ENCODE data around the gene HLA-DQB2. TPM values are rescaled to one million over a fixed set of nuclear protein-coding genes. Genes with fewer than 3 reads are reported as not detected.
"Not testable (repeated sequence)": the region's sequence is repeated elsewhere in the genome, so short reads cannot be mapped to it uniquely, and the experiment has no call there.

The HLA-DQB2 gene
- not detected in 2 replicates for total RNA-seq (2014; rRNA removed; shearing (Covaris generic))

- H3K27me3 ChIP-seq (replicated peaks): peaks cover 36% of the 10 kb centered on the region
Measured at GRCh38 chr6:32763421-32763820, at the start of gene HLA-DQB2. Gene HLA-DQB2, minus strand, starts transcription at chr6:32763532. Its CDS starts 62 bp downstream, at chr6:32763470.

DNA sequence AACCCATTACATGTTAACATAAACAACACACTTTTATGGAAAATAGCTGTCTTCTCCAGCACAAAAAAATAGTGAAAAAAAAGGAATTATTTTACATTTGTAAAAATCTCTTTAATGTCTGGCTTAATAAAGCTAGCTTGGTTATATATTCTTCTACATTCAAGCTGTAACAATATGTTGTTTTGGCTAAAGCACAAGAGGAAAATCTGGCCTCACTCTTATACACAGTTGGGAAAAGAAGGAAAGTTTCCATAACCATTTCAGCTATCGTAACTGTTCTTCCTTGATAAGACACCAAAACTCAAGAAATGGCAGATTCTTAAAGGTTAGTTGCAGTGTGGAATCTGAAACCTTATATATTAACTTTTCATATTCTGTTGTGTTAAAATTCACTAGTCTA, 45.8 kb upstream of the HLA-DQB2 start:
- Histone ChIP-seq H3K4me3 (no peak overlapping the region), H3K4me1 (replicated peaks) (no peaks in the 10 kb centered on the region)

More at GRCh38 chr6:32763421-32763820, at the start of gene HLA-DQB2:
- no peaks in the 10 kb centered on the region for H3K36me3 ChIP-seq
- no peaks in the 10 kb centered on the region for H3K4me1 ChIP-seq (replicated peaks)
- H3K9me3 ChIP-seq (replicated peaks): no peaks in the 10 kb centered on the region
- DNase-seq (ENCODE audit: low read depth in 1 of 2, low spot score in 2 of 2): no peak
- H3K27ac ChIP-seq: no peak within 1 kb of the TSS
- H3K4me3 ChIP-seq: no peak within 1 kb of the TSS

GRCh38 chr6:32807020-32807580, 43.8 kb upstream of the HLA-DQB2 start:
- Histone ChIP-seq H3K27ac (no peak overlapping the region), H3K9me3 (replicated peaks) (no peaks in the 10 kb centered on the region), H3K36me3 (no peaks in the 10 kb centered on the region), H3K4me3 (no peak overlapping the region), H3K4me1 (replicated peaks) (no peaks in the 10 kb centered on the region), H3K27me3 (replicated peaks) (peaks cover 33% of the 10 kb centered on the region)
- DNase-seq (ENCODE audit: low read depth in 1 of 2, low spot score in 2 of 2): no peak

More for the DNA sequence above, 45.8 kb upstream of the HLA-DQB2 start:
- Histone ChIP-seq H3K9me3 (replicated peaks) (no peaks in the 10 kb centered on the region), H3K27me3 (replicated peaks) (peaks cover 12% of the 10 kb centered on the region), H3K27ac (no peak overlapping the region), H3K36me3 (no peaks in the 10 kb centered on the region)
- DNase-seq (ENCODE audit: low read depth in 1 of 2, low spot score in 2 of 2): no peak

- not testable (repeated sequence) for H3K36me3 ChIP-seq; H3K4me3 ChIP-seq; H3K27ac ChIP-seq; H3K9me3 ChIP-seq (replicated peaks); H3K4me1 ChIP-seq (replicated peaks); DNase-seq (ENCODE audit: low read depth in 1 of 2, low spot score in 2 of 2)
- peaks cover 41% of the 10 kb centered on the region for H3K27me3 ChIP-seq (replicated peaks)
Measured at GRCh38 chr6:32805404-32805803, 42.1 kb upstream of the HLA-DQB2 start.

DNA sequence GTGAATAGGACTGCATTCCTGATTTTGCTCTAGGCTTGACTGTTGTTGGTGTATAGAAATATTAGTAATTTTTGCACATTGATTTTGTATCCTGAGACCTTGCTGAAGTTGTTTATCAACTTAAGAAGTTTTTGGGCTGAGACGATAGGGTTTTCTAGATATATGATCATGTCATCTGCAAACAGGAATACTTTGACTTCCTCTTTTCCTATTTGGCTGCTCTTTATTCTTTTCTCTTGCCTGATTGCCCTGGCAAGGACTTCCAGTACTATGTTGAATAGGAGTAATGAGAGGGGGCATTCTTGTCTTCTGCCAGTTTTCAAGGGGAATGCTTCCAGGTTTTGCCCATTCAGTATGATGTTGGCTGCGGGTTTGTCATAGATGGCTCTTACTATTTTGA, 40.1 kb upstream of the HLA-DQB2 start:
- no peaks in the 10 kb centered on the region for H3K4me1 ChIP-seq (replicated peaks)
- no peak overlapping the region for H3K4me3 ChIP-seq
- no peaks in the 10 kb centered on the region for H3K36me3 ChIP-seq
- DNase-seq (ENCODE audit: low read depth in 1 of 2, low spot score in 2 of 2): no peak
- H3K27ac ChIP-seq: no peak overlapping the region
- peaks cover 47% of the 10 kb centered on the region for H3K27me3 ChIP-seq (replicated peaks)
- no peaks in the 10 kb centered on the region for H3K9me3 ChIP-seq (replicated peaks)

GRCh38 chr6:32799740-32800139, 36.4 kb upstream of the HLA-DQB2 start:
- H3K27ac ChIP-seq: no peak overlapping the region
- no peaks in the 10 kb centered on the region for H3K4me1 ChIP-seq (replicated peaks)
- no peaks in the 10 kb centered on the region for H3K36me3 ChIP-seq
- peaks cover 56% of the 10 kb centered on the region for H3K27me3 ChIP-seq (replicated peaks)
- no peaks in the 10 kb centered on the region for H3K9me3 ChIP-seq (replicated peaks)
- DNase-seq (ENCODE audit: low read depth in 1 of 2, low spot score in 2 of 2): no peak
- no peak overlapping the region for H3K4me3 ChIP-seq

DNA sequence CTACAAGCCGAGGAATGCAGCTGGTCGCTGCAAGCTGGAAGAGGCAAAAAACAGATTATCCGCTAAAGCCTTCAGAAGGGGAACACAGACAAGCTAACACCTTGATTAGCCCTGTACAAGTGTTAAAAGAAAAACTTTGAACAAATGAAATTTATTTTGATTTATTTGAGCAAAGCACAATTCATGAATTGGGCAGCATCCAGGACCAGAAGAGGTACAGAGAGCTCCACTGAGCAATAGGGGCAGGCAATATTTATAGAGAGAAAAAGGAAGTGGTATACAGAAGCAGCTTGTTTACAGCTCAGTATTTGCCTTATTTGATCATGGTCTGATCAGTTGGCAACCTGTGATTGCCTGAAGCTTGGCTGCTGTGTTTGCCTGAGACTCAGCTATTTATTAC, 35.8 kb upstream of the HLA-DQB2 start:
- no peaks in the 10 kb centered on the region for H3K36me3 ChIP-seq
- no peak overlapping the region for H3K27ac ChIP-seq
- no peaks in the 10 kb centered on the region for H3K9me3 ChIP-seq (replicated peaks)
- no peak overlapping the region for H3K4me3 ChIP-seq
- no peaks in the 10 kb centered on the region for H3K4me1 ChIP-seq (replicated peaks)
- peaks cover 59% of the 10 kb centered on the region for H3K27me3 ChIP-seq (replicated peaks)
- no peak for DNase-seq (ENCODE audit: low read depth in 1 of 2, low spot score in 2 of 2)

DNA sequence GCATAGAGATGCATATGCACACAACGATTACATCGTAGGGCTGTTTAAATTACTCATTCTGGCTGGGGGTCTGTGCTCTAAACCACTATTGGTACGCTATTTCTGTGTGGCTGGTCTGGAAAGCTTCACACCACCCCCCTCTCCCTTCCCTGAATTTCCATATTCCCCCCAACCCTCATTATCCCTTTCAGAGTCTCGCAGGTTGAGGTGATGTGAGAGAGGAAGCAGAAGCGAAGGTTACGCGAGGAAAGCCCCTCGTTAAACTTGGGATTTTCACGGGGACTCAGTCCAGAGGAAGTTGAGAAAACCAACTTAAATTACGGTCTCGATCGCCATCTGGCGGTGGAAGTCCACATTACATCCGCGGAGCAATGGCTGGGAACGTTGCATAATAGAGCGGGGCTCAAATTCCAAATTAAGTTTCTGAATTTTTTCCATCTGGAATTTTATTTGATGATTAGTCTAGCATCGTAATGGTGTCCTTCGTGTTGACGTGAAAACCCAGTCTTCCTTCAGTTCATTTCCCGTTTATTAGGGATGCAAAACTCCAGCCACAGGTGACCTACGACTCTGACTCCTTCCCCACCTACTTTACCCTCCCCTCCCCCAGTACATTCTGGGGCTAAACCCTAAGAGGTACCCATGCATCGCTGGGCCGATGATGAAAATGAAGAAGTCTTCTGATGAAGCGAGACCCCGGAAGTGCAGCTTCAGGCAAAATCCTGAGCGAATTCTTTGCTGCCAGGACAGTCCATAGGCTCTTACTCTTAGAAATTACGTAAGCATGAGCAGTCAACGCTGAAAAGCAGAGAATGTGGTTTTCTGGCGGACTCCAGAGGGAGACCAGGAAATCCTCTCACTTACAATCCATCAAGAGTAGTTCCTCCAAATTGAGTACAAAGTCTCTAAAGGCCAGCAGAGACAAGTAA, 33.8 kb upstream of the HLA-DQB2 start:
- no peak overlapping the region for H3K4me3 ChIP-seq
- peak; percentile 51 to 68 for DNase-seq (ENCODE audit: low read depth in 1 of 2, low spot score in 2 of 2)

GRCh38 chr6:32794510-32794909, 31.2 kb upstream of the HLA-DQB2 start:
- Histone ChIP-seq H3K27me3 (replicated peaks) (peaks cover 57% of the 10 kb centered on the region), H3K36me3 (no peaks in the 10 kb centered on the region), H3K9me3 (replicated peaks) (no peaks in the 10 kb centered on the region), H3K27ac (no peak overlapping the region), H3K4me3 (no peak overlapping the region), H3K4me1 (replicated peaks) (no peaks in the 10 kb centered on the region)
- DNase-seq (ENCODE audit: low read depth in 1 of 2, low spot score in 2 of 2): no peak

More for the DNA sequence above, 33.8 kb upstream of the HLA-DQB2 start:
- Histone ChIP-seq H3K9me3 (replicated peaks) (no peaks in the 10 kb centered on the region), H3K27ac (no peak overlapping the region), H3K4me1 (replicated peaks) (no peaks in the 10 kb centered on the region), H3K27me3 (replicated peaks) (peaks cover 59% of the 10 kb centered on the region), H3K36me3 (no peaks in the 10 kb centered on the region)

- DNase-seq (ENCODE audit: low read depth in 1 of 2, low spot score in 2 of 2): no peak
- Histone ChIP-seq H3K4me3 (no peak overlapping the region), H3K36me3 (no peaks in the 10 kb centered on the region), H3K4me1 (replicated peaks) (no peaks in the 10 kb centered on the region), H3K27me3 (replicated peaks) (peaks cover 64% of the 10 kb centered on the region), H3K9me3 (replicated peaks) (no peaks in the 10 kb centered on the region; the same call in 1 of the 2 replicates), H3K27ac (no peak overlapping the region)
Measured at GRCh38 chr6:32792901-32793435, 29.6 kb upstream of the HLA-DQB2 start.

GRCh38 chr6:32790306-32790705, 27.0 kb upstream of the HLA-DQB2 start:
- H3K4me1 ChIP-seq (replicated peaks): no peaks in the 10 kb centered on the region
- no peak overlapping the region for H3K4me3 ChIP-seq
- DNase-seq (ENCODE audit: low read depth in 1 of 2, low spot score in 2 of 2): no peak
- no peaks in the 10 kb centered on the region; the same call in none of the 2 replicates for H3K9me3 ChIP-seq (replicated peaks)
- peaks cover 66% of the 10 kb centered on the region for H3K27me3 ChIP-seq (replicated peaks)
- no peak overlapping the region for H3K27ac ChIP-seq
- H3K36me3 ChIP-seq: no peaks in the 10 kb centered on the region

DNA sequence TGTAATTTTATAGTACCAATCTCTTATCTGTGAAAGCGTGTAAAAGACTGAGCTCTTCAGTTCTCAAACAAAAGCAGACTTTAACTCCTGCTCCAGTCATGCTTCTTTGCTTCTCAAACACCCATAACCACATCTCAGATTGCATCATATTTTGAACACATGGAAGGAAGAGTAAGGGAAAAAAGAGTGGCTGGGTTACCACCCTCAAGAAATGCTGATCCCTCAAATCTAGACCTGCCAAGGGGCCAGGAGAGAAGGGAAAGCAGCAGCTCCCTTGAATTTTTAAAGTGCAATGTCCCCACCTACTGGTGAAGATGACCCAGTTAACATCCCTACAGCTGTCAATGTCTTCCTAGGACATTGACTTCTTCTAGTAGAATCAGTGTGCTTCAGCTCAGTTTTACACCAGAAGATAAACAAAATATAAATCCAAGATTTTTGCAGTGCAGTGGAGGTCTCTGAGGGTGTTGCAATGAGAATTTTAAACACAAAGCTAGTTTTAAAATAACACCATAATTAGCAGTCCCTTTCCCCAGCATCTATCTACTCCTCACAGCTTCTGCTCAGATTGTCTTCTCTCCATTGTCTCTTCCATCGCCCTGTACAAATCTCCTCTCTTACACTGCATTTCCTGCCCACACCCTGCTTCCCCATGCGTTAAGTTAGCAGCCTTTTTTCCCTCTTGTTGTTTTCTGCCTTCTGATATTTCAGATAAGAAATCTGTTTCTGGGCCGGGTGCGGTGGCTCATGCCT, 22.6 kb upstream of the HLA-DQB2 start:
- no peaks in the 10 kb centered on the region for H3K4me1 ChIP-seq (replicated peaks)
- H3K27me3 ChIP-seq (replicated peaks): peaks cover 36% of the 10 kb centered on the region
- DNase-seq (ENCODE audit: low read depth in 1 of 2, low spot score in 2 of 2): peak in 1 of 2 experiments; percentile 33
- no peaks in the 10 kb centered on the region for H3K36me3 ChIP-seq
- H3K4me3 ChIP-seq: no peak overlapping the region
- H3K9me3 ChIP-seq (replicated peaks): no peaks in the 10 kb centered on the region; the same call in none of the 2 replicates
- H3K27ac ChIP-seq: no peak overlapping the region

DNA sequence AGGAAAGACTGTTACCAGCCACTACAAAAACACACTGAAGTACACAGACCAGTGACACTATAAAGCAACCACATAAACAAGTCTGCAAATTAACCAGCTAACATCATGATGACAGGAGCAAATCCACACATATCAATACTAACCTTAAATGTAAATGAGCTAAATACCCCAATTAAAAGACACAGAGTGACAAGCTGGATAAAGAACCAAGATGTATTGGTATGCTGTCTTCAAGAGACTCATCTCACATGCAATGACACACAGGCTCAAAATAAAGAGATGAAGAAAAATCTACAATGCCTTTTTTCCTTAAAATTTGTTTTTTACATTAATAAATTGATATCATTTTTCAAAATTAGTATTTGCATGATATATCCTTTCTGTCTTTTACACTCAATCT, 19.6 kb upstream of the HLA-DQB2 start:
- H3K27ac ChIP-seq; DNase-seq (ENCODE audit: low read depth in 1 of 2, low spot score in 2 of 2); H3K9me3 ChIP-seq (replicated peaks); H3K4me3 ChIP-seq; H3K36me3 ChIP-seq; H3K4me1 ChIP-seq (replicated peaks): not testable (repeated sequence)
- H3K27me3 ChIP-seq (replicated peaks): peaks cover 31% of the 10 kb centered on the region
